Uterus (tissue), 2 donors: ENCODE data around the gene BTBD10.

ENCODE experiments used
- POLR2A ChIP-seq, 2 donors: fragments of 450-650 bp; IDR thresholded peaks; one replicate each; pipeline ENCODE4 v1.6.1; 2016; ENCODE audit warnings: antibody characterized with exemption in 2 of 2, mild to moderate bottlenecking in 1 of 2, moderate library complexity in 1 of 2
- TF ChIP-seq, protein P1 (sequence below), 4 experiments: fragments of 200-600 bp in 2 of 4; fragments of 450-650 bp in 2 of 4; sonication (generic) in 2 of 4; IDR thresholded peaks; one replicate each; pipeline ENCODE4 v1.5.1; 2016 to 2019; ENCODE audit warnings: antibody characterized with exemption in 4 of 4, mild to moderate bottlenecking in 2 of 4, moderate library complexity in 1 of 4

DNA sequence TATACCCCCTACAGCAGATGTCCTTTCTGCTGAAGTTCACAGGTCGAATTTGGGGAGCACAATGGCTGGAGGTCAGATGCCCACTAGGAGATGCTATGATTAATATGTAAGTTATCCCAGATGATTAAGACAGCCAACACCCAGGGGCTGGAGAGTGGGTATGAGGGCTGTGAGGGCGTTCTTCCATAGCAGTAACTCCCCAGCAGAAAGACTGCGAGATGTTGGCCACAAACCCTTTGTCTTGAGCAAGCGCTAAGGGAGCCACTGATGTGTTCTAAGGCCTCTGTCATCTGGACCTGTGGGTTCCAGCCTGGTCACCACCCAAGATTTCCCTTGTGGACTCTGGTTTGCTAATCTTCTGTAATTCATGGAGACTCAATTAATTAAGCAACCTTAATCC lies 107.8 kb downstream of the BTBD10 start:
- no peak for TF ChIP-seq POLR2A (IDR thresholded peaks at IDR 0.05)
- TF ChIP-seq, protein P1, sequence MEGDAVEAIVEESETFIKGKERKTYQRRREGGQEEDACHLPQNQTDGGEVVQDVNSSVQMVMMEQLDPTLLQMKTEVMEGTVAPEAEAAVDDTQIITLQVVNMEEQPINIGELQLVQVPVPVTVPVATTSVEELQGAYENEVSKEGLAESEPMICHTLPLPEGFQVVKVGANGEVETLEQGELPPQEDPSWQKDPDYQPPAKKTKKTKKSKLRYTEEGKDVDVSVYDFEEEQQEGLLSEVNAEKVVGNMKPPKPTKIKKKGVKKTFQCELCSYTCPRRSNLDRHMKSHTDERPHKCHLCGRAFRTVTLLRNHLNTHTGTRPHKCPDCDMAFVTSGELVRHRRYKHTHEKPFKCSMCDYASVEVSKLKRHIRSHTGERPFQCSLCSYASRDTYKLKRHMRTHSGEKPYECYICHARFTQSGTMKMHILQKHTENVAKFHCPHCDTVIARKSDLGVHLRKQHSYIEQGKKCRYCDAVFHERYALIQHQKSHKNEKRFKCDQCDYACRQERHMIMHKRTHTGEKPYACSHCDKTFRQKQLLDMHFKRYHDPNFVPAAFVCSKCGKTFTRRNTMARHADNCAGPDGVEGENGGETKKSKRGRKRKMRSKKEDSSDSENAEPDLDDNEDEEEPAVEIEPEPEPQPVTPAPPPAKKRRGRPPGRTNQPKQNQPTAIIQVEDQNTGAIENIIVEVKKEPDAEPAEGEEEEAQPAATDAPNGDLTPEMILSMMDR (IDR thresholded peaks at IDR 0.05), result no peak
